Spleen (tissue), 11 donors: ENCODE data around the gene DYRK1A. TPM values are rescaled to one million over a fixed set of nuclear protein-coding genes. Genes with fewer than 3 reads are reported as not detected.

ENCODE experiments used
- DNase-seq: peaks from one replicate; pipeline ENCODE4 v3.0.0-alpha.2; 2020
- H3K27ac ChIP-seq, 8 donors: fragments of 200-600 bp; sonication (generic) in 7 of 8; 1 replicate in 4 of 8; 2 replicates in 4 of 8; pipeline versions ENCODE4 v1.5.0 to v1.8.0; 2016 to 2021; ENCODE audit warnings: inconsistent platforms in 4 of 8, mild to moderate bottlenecking in 4 of 8, moderate library complexity in 1 of 8
- H3K27me3 ChIP-seq, 7 donors: fragments of 200-600 bp; sonication (generic) in 6 of 7; replicated peaks in 1 of 7; 1 replicate in 4 of 7; 2 replicates in 3 of 7; pipeline versions ENCODE4 v1.5.0 to v1.8.0; 2016 to 2021; ENCODE audit warnings: inconsistent platforms in 3 of 7, mild to moderate bottlenecking in 1 of 7
- H3K36me3 ChIP-seq, 6 donors: fragments of 200-600 bp; sonication (generic) in 5 of 6; 1 replicate in 4 of 6; 2 replicates in 2 of 6; pipeline versions ENCODE4 v1.5.0 to v1.8.0; 2016 to 2021; ENCODE audit warnings: inconsistent platforms in 2 of 6
- H3K4me1 ChIP-seq, 6 donors: fragments of 200-600 bp; sonication (generic) in 5 of 6; 1 replicate in 3 of 6; 2 replicates in 3 of 6; pipeline versions ENCODE4 v1.5.0 to v1.8.0; 2016 to 2021; ENCODE audit warnings: inconsistent platforms in 3 of 6
- H3K4me3 ChIP-seq, 8 donors: fragments of 200-600 bp; sonication (generic) in 7 of 8; 1 replicate in 4 of 8; 2 replicates in 4 of 8; pipeline versions ENCODE4 v1.5.0 to v1.8.0; 2016 to 2021; ENCODE audit warnings: inconsistent platforms in 4 of 8, mild to moderate bottlenecking in 4 of 8, moderate library complexity in 2 of 8
- H3K9me3 ChIP-seq, 8 donors: fragments of 200-600 bp; sonication (generic) in 7 of 8; 1 replicate in 4 of 8; 2 replicates in 4 of 8; pipeline versions ENCODE4 v1.5.0 to v1.8.0; 2016 to 2021; ENCODE audit warnings: inconsistent platforms in 4 of 8
- POLR2A ChIP-seq, 3 donors: fragments of 450-650 bp; IDR thresholded peaks; one replicate each; pipeline ENCODE4 v1.5.1; 2017; ENCODE audit warnings: antibody characterized with exemption in 3 of 3, mild to moderate bottlenecking in 1 of 3
- POLR2AphosphoS5 ChIP-seq, 3 donors: sonication (generic); formaldehyde crosslinking; IDR thresholded peaks; one replicate each; pipeline ENCODE4 v1.5.1; 2017; ENCODE audit warnings: antibody characterized with exemption in 3 of 3
- WGBS, 5 donors: extraction: QIAGEN DNeasy Blood & Tissue Kit in 3 of 5; methylation state at CpG; one replicate each; pipeline versions ENCODE4 v1.1.5 to v1.1.7; 2013 to 2018; 5-methylcytosine and 5-hydroxymethylcytosine counted together
- intact Hi-C: fragments of 100-400 bp; cut with DNase I; formaldehyde crosslinking; loops from one replicate; pipeline ENCODE4 v1.15.0; 2023; ENCODE audit warnings: low total_unique reads
- polyA plus RNA-seq, 3 donors: library from polyadenylated mRNA; stranded (reverse); fragments of 200-250 nt; gene quantifications; one replicate each; pipeline ENCODE4 v1.2.1, GENCODE V29; 2013
- total RNA-seq, 7 donors: library from RNA; depleted of rRNA in 3 of 7; stranded (reverse); fragments of >200 nt in 3 of 7; fragmentation: NEBNext Ultra II Directional in 4 of 7; extraction: Animal tissue kit (Norgen Biotek cat#: 25700) in 4 of 7; gene quantifications; one replicate each; pipeline versions ENCODE4 v1.1.0 to v1.2.1, GENCODE V29; 2016 to 2021
- TF ChIP-seq, protein P1 (sequence below), 11 experiments: fragments of 200-600 bp in 7 of 11; fragments of 450-650 bp in 4 of 11; sonication (generic) in 4 of 11; IDR thresholded peaks in 8 of 11; conservative IDR thresholded peaks in 3 of 11; 1 replicate in 7 of 11; 2 replicates in 4 of 11; pipeline versions ENCODE4 v1.4.0 to v1.8.0; 2016 to 2021; ENCODE audit warnings: antibody characterized with exemption in 11 of 11, inconsistent platforms in 4 of 11, mild to moderate bottlenecking in 1 of 11
- donor health status: healthy with polysubstance abuse.
- donor health status: DM: no; HTN: no; CAD: no; lungs with moderate emphysema.
- donor health status: DM: no; HTN: no; CAD: no.
- donor health status: Bipolar disorder and iron deficiency.
- donor health status: healthy.
- donor health status: DM: no; HTN: no; CAD: no.
- donor health status: DM: yes; HTN: yes; CAD: no.

Gene DYRK1A
- total and polyA plus RNA-seq, 10 donors = 21.9 to 115 (median 95.1) TPM

DNA sequence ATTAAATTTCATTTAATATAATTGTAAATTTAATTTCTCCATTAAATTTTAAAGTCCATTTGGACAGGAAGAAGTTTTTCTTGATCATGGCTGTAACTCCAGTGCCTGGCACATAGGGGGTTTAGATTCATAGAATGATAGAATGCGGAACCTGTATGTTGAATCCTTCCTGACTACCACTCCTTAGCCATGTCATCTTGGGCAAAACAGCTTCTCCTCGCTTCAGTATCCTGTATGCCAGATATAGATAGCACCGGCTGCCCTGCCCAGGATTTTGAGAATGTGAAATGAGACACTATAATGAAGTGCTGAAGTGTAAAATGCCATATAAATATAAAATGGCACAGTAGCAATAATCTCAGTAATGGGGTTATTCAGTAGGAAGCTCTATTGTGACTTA, 6.4 kb downstream of the DYRK1A start:
- Histone ChIP-seq H3K4me3 (no peak overlapping the region), H3K9me3 (no peaks in the 10 kb centered on the region), H3K4me1 (peaks cover 66 to 98% (median 93%) of the 10 kb centered on the region in 6 donors), H3K27ac (peak overlapping the region in 1 of 8 donors; percentile 16), H3K27me3 (no peaks in the 10 kb centered on the region), H3K36me3 (peaks cover 0 to 4% (median 0%) of the 10 kb centered on the region in 6 donors)
- intact Hi-C loops = loop anchor here (10.0 kb wide), 1 partner anchor 92 kb away; no protein-coding TSS in a partner anchor
- DNase-seq = no peak
- 81 to 90% (median 88%) methylated on average over 3 of the region's 3 CpGs for WGBS, 5 donors
- TF ChIP-seq, protein P1, sequence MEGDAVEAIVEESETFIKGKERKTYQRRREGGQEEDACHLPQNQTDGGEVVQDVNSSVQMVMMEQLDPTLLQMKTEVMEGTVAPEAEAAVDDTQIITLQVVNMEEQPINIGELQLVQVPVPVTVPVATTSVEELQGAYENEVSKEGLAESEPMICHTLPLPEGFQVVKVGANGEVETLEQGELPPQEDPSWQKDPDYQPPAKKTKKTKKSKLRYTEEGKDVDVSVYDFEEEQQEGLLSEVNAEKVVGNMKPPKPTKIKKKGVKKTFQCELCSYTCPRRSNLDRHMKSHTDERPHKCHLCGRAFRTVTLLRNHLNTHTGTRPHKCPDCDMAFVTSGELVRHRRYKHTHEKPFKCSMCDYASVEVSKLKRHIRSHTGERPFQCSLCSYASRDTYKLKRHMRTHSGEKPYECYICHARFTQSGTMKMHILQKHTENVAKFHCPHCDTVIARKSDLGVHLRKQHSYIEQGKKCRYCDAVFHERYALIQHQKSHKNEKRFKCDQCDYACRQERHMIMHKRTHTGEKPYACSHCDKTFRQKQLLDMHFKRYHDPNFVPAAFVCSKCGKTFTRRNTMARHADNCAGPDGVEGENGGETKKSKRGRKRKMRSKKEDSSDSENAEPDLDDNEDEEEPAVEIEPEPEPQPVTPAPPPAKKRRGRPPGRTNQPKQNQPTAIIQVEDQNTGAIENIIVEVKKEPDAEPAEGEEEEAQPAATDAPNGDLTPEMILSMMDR (IDR thresholded peaks at IDR 0.05 in 8 of 11, conservative IDR thresholded peaks at IDR 0.05 in 3 of 11) = no peak
- no peak for TF ChIP-seq POLR2AphosphoS5 (IDR thresholded peaks at IDR 0.05)
- no peak for TF ChIP-seq POLR2A (IDR thresholded peaks at IDR 0.05)

DNA sequence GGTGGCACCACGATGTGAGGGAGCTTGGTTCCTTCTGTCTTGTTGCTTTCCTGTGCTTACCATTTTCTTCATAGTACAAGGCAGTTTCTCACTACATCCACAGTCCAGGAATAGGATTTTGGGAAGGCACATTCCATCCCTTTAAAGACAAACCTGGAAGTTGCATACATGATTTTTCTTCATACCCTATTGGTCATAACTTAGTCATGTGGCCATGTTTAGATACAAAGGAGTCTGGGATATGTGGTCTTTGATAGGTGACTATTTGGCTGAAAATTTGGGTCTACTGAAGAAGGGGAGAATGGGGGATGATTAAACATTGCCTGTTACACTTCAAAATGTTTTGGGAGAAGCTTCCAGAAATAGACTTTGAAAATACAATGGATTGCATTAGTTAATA, 7.0 kb downstream of the DYRK1A start:
- H3K27ac ChIP-seq = peak overlapping the region in 1 of 8 donors; percentile 16
- DNase-seq = no peak
- peaks cover 71 to 100% (median 97%) of the 10 kb centered on the region in 6 donors for H3K4me1 ChIP-seq
- intact Hi-C loops = loop anchor here (10.0 kb wide), 1 partner anchor 91 kb away; no protein-coding TSS in a partner anchor
- 52 to 74% (median 69%) methylated on average over 1 of the region's 1 CpG for WGBS, 5 donors
- TF ChIP-seq, protein P1 (IDR thresholded peaks at IDR 0.05 in 8 of 11, conservative IDR thresholded peaks at IDR 0.05 in 3 of 11) = no peak
- TF ChIP-seq POLR2AphosphoS5 (IDR thresholded peaks at IDR 0.05) (no peak), POLR2A (IDR thresholded peaks at IDR 0.05) (no peak)
- peaks cover 0 to 4% (median 0%) of the 10 kb centered on the region in 6 donors for H3K36me3 ChIP-seq
- no peak overlapping the region for H3K4me3 ChIP-seq
- no peaks in the 10 kb centered on the region for H3K9me3 ChIP-seq
- H3K27me3 ChIP-seq = no peaks in the 10 kb centered on the region

DNA sequence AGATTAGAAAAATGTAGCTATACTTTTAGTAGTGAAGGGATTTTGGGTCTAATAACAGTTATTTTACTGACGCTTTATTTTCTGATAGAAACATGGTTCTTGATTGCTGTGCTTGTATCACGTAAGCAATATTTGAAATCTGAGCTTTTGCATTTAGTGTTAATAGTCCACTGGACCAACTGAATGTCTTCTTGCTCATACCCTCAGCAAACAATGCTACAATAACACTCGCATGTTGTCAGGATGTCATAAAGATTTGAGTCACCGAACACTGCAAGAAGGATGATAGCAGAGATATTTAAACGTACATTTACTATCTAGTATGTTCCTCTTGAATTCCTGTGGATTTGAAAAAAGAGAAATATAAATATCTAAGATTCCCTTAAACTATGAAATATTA, 7.5 kb downstream of the DYRK1A start:
- Histone ChIP-seq H3K27me3 (no peaks in the 10 kb centered on the region), H3K36me3 (peaks cover 0 to 4% (median 0%) of the 10 kb centered on the region in 6 donors), H3K4me1 (peaks cover 75 to 100% (median 97%) of the 10 kb centered on the region in 6 donors), H3K9me3 (no peaks in the 10 kb centered on the region), H3K4me3 (no peak overlapping the region), H3K27ac (peak overlapping the region in 4 of 8 donors; percentile 29 to 53 (median 31))
- intact Hi-C loops = loop anchor here (10.0 kb wide), 1 partner anchor 91 kb away; no protein-coding TSS in a partner anchor
- DNase-seq = no peak
- TF ChIP-seq, protein P1 (IDR thresholded peaks at IDR 0.05 in 8 of 11, conservative IDR thresholded peaks at IDR 0.05 in 3 of 11) = no peak
- TF ChIP-seq POLR2A (IDR thresholded peaks at IDR 0.05) (no peak), POLR2AphosphoS5 (IDR thresholded peaks at IDR 0.05) (no peak)
- WGBS, 5 donors = 73 to 78% (median 75%) methylated on average over 5 of the region's 5 CpGs

DNA sequence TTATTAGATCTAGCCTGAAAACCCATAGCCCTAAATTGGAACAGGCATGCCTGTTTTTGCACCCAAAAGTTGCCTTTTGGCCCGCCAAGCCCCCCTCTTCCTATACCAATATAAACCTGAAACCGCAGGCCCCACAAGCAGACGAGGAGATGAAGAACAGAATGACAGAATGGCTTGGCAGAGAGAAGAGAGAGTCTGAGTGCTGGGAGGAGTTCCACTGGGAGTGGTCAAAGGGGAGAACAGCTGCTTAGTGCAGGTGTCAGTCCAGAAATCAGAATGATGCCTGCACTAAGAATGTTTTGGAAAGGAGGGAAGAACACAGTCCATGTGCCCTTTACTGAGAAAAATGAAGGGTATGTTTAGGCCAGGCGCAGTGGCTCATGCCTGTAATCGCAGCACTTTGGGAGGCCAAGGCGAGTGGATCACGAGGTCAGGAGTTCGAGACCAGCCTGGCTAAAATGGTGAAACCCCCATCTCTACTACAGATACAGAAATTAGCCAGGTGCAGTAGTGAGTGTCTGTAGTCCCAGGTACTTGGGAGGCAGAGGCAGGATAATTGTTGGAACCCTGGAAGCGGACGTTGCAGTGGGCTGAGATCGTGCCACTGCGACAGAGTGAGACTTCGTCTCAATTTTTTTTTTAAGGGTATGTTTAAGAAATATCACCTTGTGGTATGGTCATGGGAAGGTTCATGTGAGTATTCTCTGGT, 9.4 kb downstream of the DYRK1A start:
- Histone ChIP-seq H3K27ac (peak overlapping the region in 1 of 8 donors; percentile 3), H3K4me3 (no peak overlapping the region), H3K9me3 (no peaks in the 10 kb centered on the region), H3K27me3 (no peaks in the 10 kb centered on the region), H3K4me1 (peaks cover 77 to 100% (median 98%) of the 10 kb centered on the region in 6 donors), H3K36me3 (peaks cover 0 to 4% (median 0%) of the 10 kb centered on the region in 6 donors)
- 76 to 85% (median 79%) methylated on average over 12 to 13 of the region's 13 CpGs for WGBS, 5 donors
- no peak for DNase-seq
- TF ChIP-seq POLR2AphosphoS5 (IDR thresholded peaks at IDR 0.05) (no peak), POLR2A (IDR thresholded peaks at IDR 0.05) (no peak)
- TF ChIP-seq, protein P1 (IDR thresholded peaks at IDR 0.05 in 8 of 11, conservative IDR thresholded peaks at IDR 0.05 in 3 of 11) = no peak
- intact Hi-C loops = loop anchor here (10.0 kb wide), 1 partner anchor 89 kb away; no protein-coding TSS in a partner anchor
